MV-4-11 (cell line): ENCODE results near the gene BCO1.

ENCODE experiments used
- DNase-seq: peaks from one replicate; lab custom pipeline; 2025; lab: John Stamatoyannopoulos, UW

BCO1 gene

GRCh38 chr16:81238296-81239011 is at the start of gene BCO1:
Gene BCO1 (plus strand): TSS chr16:81238689. CDS start chr16:81238909, 220 bp downstream.
- no peak for DNase-seq

- DNase-seq: no peak
Measured at GRCh38 chr16:81189100-81189664, 49.3 kb upstream of the BCO1 start.

GRCh38 chr16:81190667-81191066 is 47.8 kb upstream of the BCO1 start:
- peak; percentile 33 for DNase-seq

- DNase-seq: no peak
Measured at GRCh38 chr16:81195885-81196534, 42.5 kb upstream of the BCO1 start.

GRCh38 chr16:81198635-81199034 is 39.9 kb upstream of the BCO1 start:
- DNase-seq: no peak

GRCh38 chr16:81201267-81201666 is 37.2 kb upstream of the BCO1 start:
- no peak for DNase-seq

GRCh38 chr16:81204798-81205680 is 33.5 kb upstream of the BCO1 start:
- DNase-seq: peak; percentile 34

- no peak for DNase-seq
Measured at GRCh38 chr16:81207076-81207475, 31.4 kb upstream of the BCO1 start.

GRCh38 chr16:81210807-81211206 is 27.7 kb upstream of the BCO1 start:
- no peak for DNase-seq

GRCh38 chr16:81212830-81213465 is 25.5 kb upstream of the BCO1 start:
- no peak for DNase-seq

GRCh38 chr16:81214745-81215166 is 23.7 kb upstream of the BCO1 start:
- DNase-seq: no peak

GRCh38 chr16:81216114-81216513 is 22.4 kb upstream of the BCO1 start:
- DNase-seq: no peak

GRCh38 chr16:81216706-81217105 is 21.8 kb upstream of the BCO1 start:
- no peak for DNase-seq

GRCh38 chr16:81219151-81219550 is 19.3 kb upstream of the BCO1 start:
- DNase-seq: no peak

GRCh38 chr16:81220349-81220748 is 18.1 kb upstream of the BCO1 start:
- DNase-seq: no peak

- DNase-seq: no peak
Measured at GRCh38 chr16:81221731-81222130, 16.8 kb upstream of the BCO1 start.

GRCh38 chr16:81224824-81225223 is 13.7 kb upstream of the BCO1 start:
- DNase-seq: no peak

GRCh38 chr16:81225697-81226096 is 12.8 kb upstream of the BCO1 start:
- DNase-seq: peak; percentile 50

- no peak for DNase-seq
Measured at GRCh38 chr16:81227785-81228184, 10.7 kb upstream of the BCO1 start.

- DNase-seq: no peak
Measured at GRCh38 chr16:81229811-81230210, 8.7 kb upstream of the BCO1 start.

GRCh38 chr16:81231014-81231413 is 7.5 kb upstream of the BCO1 start:
- no peak for DNase-seq
